A673 (cell line): Measurements from ENCODE around the gene PGGHG. TPM values are rescaled to one million over a fixed set of nuclear protein-coding genes. Genes with fewer than 3 reads are reported as not detected.

Source experiments
- BruUV-seq: library from RNA; stranded (reverse); fragments of 400-500 nt; replicated peaks from 2 replicates; lab custom pipeline; 2021; lab: Mats Ljungman, UMichigan
- CTCF ChIA-PET: fragments of 300-600 bp; sonication (Branson Sonifier 250); formaldehyde crosslinking; loops from one replicate; lab custom pipeline; 2022; ENCODE audit warnings: antibody characterized with exemption; lab: Charles Lee
- POLR2A ChIA-PET: fragments of 300-600 bp; sonication (Branson Sonifier 250); formaldehyde crosslinking; loops from one replicate; lab custom pipeline; 2022; ENCODE audit warnings: antibody characterized with exemption; ENCODE audit not compliant: low non-redundant PET; lab: Charles Lee
- DNase-seq: peaks from one replicate; pipeline ENCODE4 v3.0.0-alpha.2; 2015; ENCODE audit warnings: low spot score
- H3K27ac ChIP-seq: fragments of 200-600 bp; sonication (generic); 2 replicates; pipeline ENCODE4 v1.5.1; 2016; ENCODE audit warnings: mixed run types, low read depth, mild to moderate bottlenecking, mixed read lengths, antibody characterized with exemption, low read length; ENCODE audit not compliant: poor library complexity, severe bottlenecking
- H3K27me3 ChIP-seq: fragments of 200-600 bp; sonication (generic); replicated peaks from 2 replicates; pipeline ENCODE4 v1.6.1; 2017; ENCODE audit warnings: mixed run types, low read depth, mild to moderate bottlenecking, mixed read lengths, antibody characterized with exemption, low read length; ENCODE audit not compliant: insufficient read depth, poor library complexity
- H3K36me3 ChIP-seq: fragments of 200-600 bp; sonication (generic); 2 replicates; pipeline ENCODE4 v1.6.1; 2016; ENCODE audit warnings: mixed run types, mild to moderate bottlenecking, mixed read lengths, antibody characterized with exemption, low read length; ENCODE audit not compliant: insufficient read depth, poor library complexity, severe bottlenecking
- H3K4me1 ChIP-seq: fragments of 200-600 bp; sonication (generic); 2 replicates; pipeline ENCODE4 v1.6.1; 2017; ENCODE audit warnings: mixed run types, mild to moderate bottlenecking, mixed read lengths, antibody characterized with exemption, low read length; ENCODE audit not compliant: insufficient read depth, poor library complexity, severe bottlenecking
- H3K4me3 ChIP-seq: fragments of 200-600 bp; sonication (generic); 2 replicates; pipeline ENCODE4 v1.5.1; 2016; ENCODE audit warnings: low read depth, mixed run types, mild to moderate bottlenecking, mixed read lengths, low read length; ENCODE audit not compliant: poor library complexity, severe bottlenecking
- H3K9me3 ChIP-seq: fragments of 200-600 bp; sonication (generic); 2 replicates; pipeline ENCODE4 v1.6.1; 2016; ENCODE audit warnings: mixed run types, low read depth, mild to moderate bottlenecking, mixed read lengths, antibody characterized with exemption, low read length; ENCODE audit not compliant: poor library complexity, severe bottlenecking
- EZH2 ChIP-seq: fragments of 200-600 bp; sonication (generic); IDR thresholded peaks from 2 replicates; pipeline ENCODE4 v1.6.1; 2017; ENCODE audit warnings: borderline replicate concordance, low read depth, mild to moderate bottlenecking, mixed read lengths, antibody characterized with exemption, low read length; ENCODE audit not compliant: poor library complexity, severe bottlenecking
- intact Hi-C: fragments of 100-400 bp; cut with micrococcal nuclease; formaldehyde crosslinking; loops from one replicate; pipeline ENCODE4 v1.10.0; 2022; ENCODE audit not compliant: unreplicated experiment
- total RNA-seq: library from RNA; stranded (reverse); gene quantifications from 2 replicates; pipeline ENCODE4 v1.2.3, GENCODE V29; 2021
- TF ChIP-seq, protein P1 (sequence below): fragments of 300-800, 200-600 bp; sonication (generic); conservative IDR thresholded peaks from 2 replicates; pipeline ENCODE4 v1.5.1; 2017; ENCODE audit warnings: low read depth, mild to moderate bottlenecking, antibody characterized with exemption, low read length, moderate library complexity, mixed read lengths

Gene PGGHG
- total RNA-seq, 1 experiment from 2014 or later: 5.4 TPM

DNA sequence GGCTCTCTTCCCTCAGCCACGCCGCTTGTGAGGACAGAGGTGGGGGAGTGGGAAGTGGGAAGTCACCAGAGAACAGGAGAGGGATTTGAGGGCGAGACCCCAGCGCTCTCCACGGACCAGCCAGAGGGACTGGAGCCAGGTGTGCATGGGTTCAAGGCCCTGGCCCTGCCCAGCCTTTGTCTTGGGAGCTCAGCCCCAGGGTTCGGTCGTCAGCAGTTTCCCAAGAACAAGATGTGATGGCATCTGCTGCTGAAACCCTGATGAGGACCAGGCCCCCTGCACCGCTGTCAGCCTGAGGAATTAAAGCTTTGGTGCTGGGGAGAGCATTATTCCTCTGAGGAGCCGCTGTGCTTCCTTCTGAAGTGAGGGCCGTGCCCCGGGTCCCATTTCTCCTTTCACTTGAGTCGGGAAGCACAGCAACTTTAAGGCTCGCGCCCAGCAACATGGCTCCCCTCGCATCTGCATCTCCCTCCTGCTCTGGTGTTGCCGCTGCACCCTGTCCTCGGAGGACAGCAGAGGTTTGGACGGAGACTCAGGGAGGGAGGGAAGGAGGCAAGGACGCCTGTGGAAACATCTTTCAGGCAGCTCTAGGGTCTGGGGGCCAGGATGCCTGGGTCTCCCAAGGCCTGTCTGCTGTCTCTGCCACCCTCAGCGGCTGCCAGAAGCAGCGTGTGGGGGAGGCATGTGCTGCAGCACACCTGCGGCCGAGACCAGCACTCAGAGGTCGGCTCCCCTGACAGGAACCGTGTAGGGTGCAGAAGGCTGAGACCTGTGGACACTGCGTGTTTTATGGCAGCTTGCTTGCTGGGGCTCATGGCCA, 6.6 kb downstream of the PGGHG start:
- BruUV-seq: no TSS peak
- Histone ChIP-seq H3K9me3 (no peaks in the 10 kb centered on the region), H3K4me1 (no peaks in the 10 kb centered on the region), H3K27me3 (no peaks in the 10 kb centered on the region), H3K4me3 (no peak overlapping the region), H3K27ac (no peak overlapping the region), H3K36me3 (no peaks in the 10 kb centered on the region)
- ChIA-PET POLR2A (no interaction called here), CTCF (no interaction called here)
- intact Hi-C loops: no loop called here
- TF ChIP-seq, protein P1, sequence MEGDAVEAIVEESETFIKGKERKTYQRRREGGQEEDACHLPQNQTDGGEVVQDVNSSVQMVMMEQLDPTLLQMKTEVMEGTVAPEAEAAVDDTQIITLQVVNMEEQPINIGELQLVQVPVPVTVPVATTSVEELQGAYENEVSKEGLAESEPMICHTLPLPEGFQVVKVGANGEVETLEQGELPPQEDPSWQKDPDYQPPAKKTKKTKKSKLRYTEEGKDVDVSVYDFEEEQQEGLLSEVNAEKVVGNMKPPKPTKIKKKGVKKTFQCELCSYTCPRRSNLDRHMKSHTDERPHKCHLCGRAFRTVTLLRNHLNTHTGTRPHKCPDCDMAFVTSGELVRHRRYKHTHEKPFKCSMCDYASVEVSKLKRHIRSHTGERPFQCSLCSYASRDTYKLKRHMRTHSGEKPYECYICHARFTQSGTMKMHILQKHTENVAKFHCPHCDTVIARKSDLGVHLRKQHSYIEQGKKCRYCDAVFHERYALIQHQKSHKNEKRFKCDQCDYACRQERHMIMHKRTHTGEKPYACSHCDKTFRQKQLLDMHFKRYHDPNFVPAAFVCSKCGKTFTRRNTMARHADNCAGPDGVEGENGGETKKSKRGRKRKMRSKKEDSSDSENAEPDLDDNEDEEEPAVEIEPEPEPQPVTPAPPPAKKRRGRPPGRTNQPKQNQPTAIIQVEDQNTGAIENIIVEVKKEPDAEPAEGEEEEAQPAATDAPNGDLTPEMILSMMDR: no peak
- no peak for TF ChIP-seq EZH2
- no peak for DNase-seq

DNA sequence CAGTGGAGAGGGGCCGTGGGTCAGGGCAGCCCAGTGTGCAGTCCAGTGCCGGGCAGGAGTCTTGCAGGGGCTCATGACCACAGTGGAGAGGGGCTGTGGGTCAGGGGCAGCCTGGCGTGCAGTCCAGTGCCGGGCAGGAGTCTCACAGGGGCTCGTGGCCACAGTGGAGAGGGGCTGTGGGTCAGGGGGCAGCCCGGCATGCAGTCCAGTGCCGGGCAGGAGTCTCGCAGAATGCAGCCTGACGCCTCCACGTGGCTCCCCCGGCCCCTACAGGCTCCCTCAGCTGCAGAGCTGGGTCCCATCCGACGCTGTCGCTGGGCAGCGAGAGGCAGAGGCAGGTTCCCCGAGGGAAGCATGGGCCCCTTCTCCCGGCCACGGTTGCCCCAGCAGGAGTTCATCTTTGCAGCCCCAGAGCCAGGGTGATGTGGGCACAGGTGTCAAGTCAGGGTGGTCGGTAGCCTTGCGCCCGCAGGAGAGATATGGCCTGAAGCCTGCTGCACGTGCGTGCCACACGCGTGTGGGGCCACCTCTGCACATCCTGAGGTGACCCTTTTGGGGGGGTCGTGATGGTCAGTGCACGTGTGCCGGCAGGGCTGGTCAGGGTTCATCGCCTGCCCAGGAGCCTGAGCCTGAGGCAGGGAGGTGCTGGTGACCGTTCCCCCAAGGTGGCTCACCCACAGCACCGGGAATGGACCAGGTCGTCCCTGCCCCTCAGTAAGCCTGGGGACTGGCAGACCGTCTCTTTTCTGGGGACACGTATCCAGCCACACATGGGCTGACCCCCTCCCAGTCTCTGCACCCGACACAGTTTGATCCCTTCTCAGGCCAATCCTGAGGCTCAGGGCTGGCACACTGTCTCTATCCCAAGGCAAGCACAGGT, 7.5 kb downstream of the PGGHG start:
- POLR2A ChIA-PET: no interaction called here

DNA sequence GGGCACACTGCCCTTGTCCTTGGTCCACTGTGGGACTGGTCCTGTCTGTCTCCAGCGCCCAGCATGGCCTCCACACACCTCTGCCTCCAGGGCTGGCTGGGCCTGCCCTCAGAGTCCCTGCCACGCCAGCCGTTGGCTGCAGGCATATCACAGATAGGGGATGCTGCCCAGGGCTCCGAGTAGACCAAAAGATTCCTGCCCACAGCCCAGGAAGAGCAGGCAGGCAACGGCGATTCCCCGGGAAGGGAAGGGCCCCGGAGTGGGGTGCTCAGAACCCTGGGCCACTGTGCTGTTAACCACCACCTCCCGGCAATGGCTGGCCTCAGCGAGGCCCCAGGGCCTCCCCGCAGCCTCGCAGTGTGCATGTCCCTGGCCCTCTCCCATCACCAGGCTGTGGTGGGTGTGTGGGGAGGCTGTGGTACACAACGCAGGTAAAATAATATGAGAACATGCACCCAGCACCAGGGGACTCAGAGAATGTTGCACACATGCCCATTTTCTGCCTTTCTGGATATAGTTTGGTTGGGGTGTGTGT, 8.2 kb downstream of the PGGHG start:
- Histone ChIP-seq H3K4me1 (no peaks in the 10 kb centered on the region), H3K27me3 (no peaks in the 10 kb centered on the region), H3K36me3 (no peaks in the 10 kb centered on the region), H3K9me3 (no peaks in the 10 kb centered on the region), H3K4me3 (no peak overlapping the region), H3K27ac (no peak overlapping the region)
- no TSS peak for BruUV-seq
- no peak for DNase-seq
- ChIA-PET CTCF (no interaction called here), POLR2A (no interaction called here)
- no peak for TF ChIP-seq EZH2
- TF ChIP-seq, protein P1: no peak
- intact Hi-C loops: no loop called here

More for the DNA sequence above, 7.5 kb downstream of the PGGHG start:
- TF ChIP-seq, protein P1: no peak
- TF ChIP-seq EZH2: no peak
- no TSS peak for BruUV-seq
- intact Hi-C loops: no loop called here
- H3K27ac ChIP-seq: no peak overlapping the region
- H3K9me3 ChIP-seq: no peaks in the 10 kb centered on the region
- CTCF ChIA-PET: no interaction called here
- no peak for DNase-seq
- H3K4me1 ChIP-seq: no peaks in the 10 kb centered on the region
- H3K27me3 ChIP-seq: no peaks in the 10 kb centered on the region
- no peak overlapping the region for H3K4me3 ChIP-seq
- no peaks in the 10 kb centered on the region for H3K36me3 ChIP-seq
